B cell (primary cell): ENCODE measurements around the gene RNF183. TPM values are rescaled to one million over a fixed set of nuclear protein-coding genes. Genes with fewer than 3 reads are reported as not detected.

Experiments used
- ATAC-seq: fragments of 200-7000 bp; cut with Tn5 transposase; one replicate; pipeline ENCODE4 v1.10.0; 2021; ENCODE audit warnings: low read depth, mild to moderate bottlenecking, moderate number of reproducible peaks, moderate library complexity
- CTCF ChIA-PET: fragments of 350-600 bp; sonication (Branson Sonifier 250); formaldehyde crosslinking; loops from one replicate; lab custom pipeline; 2021; ENCODE audit warnings: antibody characterized with exemption, inconsistent platforms; lab: Charles Lee
- POLR2A ChIA-PET: fragments of 350-600 bp; sonication (Branson Sonifier 250); formaldehyde crosslinking; loops from one replicate; lab custom pipeline; 2021; ENCODE audit warnings: antibody characterized with exemption; lab: Charles Lee
- DNase-seq: peaks from one replicate; pipeline ENCODE4 v3.0.0; 2013
- H2AFZ ChIP-seq: 2 replicates; pipeline ENCODE4 v1.6.1; 2012; ENCODE audit warnings: mild to moderate bottlenecking, low read depth, low read length; ENCODE audit not compliant: insufficient read depth, poor library complexity, severe bottlenecking
- H3K27ac ChIP-seq, 2 donors: 1 replicate in 1 of 2; 2 replicates in 1 of 2; pipeline ENCODE4 v1.5.1; 2012 to 2013; ENCODE audit warnings: low read length in 2 of 2, mild to moderate bottlenecking in 2 of 2, moderate library complexity in 1 of 2
- H3K27me3 ChIP-seq, 4 experiments: fragments of 200-600 bp in 1 of 4; sonication (generic) in 1 of 4; replicated peaks in 1 of 4; 1 replicate in 2 of 4; 2 replicates in 2 of 4; pipeline versions ENCODE4 v1.6.1 to v1.7.0; 2013 to 2016; ENCODE audit warnings: low read length in 3 of 4, mild to moderate bottlenecking in 2 of 4, mixed read lengths in 1 of 4, moderate library complexity in 1 of 4; ENCODE audit not compliant: insufficient read depth in 4 of 4, control insufficient read depth in 3 of 4; ENCODE audit errors: control extremely low read depth in 1 of 4
- H3K36me3 ChIP-seq, 2 experiments: replicated peaks in 1 of 2; 1 replicate in 1 of 2; 2 replicates in 1 of 2; pipeline versions ENCODE4 v1.6.1 to v1.7.1; 2013; ENCODE audit warnings: low read length in 1 of 2; ENCODE audit not compliant: insufficient read depth in 2 of 2, control insufficient read depth in 1 of 2; ENCODE audit errors: control extremely low read depth in 1 of 2, extremely low read depth in 1 of 2
- H3K4me1 ChIP-seq, 2 donors: fragments of 200-600 bp in 1 of 2; sonication (generic) in 1 of 2; 1 replicate in 1 of 2; 2 replicates in 1 of 2; pipeline versions ENCODE4 v1.5.1 to v1.6.1; 2013 to 2017; ENCODE audit warnings: low read length in 2 of 2; ENCODE audit not compliant: control insufficient read depth in 2 of 2, insufficient read depth in 2 of 2
- H3K4me2 ChIP-seq: replicated peaks from 2 replicates; pipeline ENCODE3; 2012; ENCODE audit warnings: mild to moderate bottlenecking, low read depth, low read length; ENCODE audit not compliant: poor library complexity, severe bottlenecking
- H3K4me3 ChIP-seq, 5 experiments: fragments of 200-600 bp in 1 of 5; sonication (generic) in 1 of 5; 1 replicate in 3 of 5; 2 replicates in 2 of 5; pipeline versions ENCODE4 v1.5.1 to v1.7.0; 2011 to 2016; ENCODE audit warnings: low read length in 4 of 5, mild to moderate bottlenecking in 4 of 5, low read depth in 2 of 5, control low read depth in 1 of 5, moderate library complexity in 1 of 5; ENCODE audit not compliant: insufficient read depth in 1 of 5; ENCODE audit errors: control extremely low read depth in 1 of 5, extremely low read depth in 1 of 5
- H3K79me2 ChIP-seq: fragments of 200-600 bp; sonication (generic); one replicate; pipeline ENCODE4 v1.6.0; 2016; ENCODE audit warnings: low read length; ENCODE audit not compliant: control insufficient read depth, insufficient read depth
- H3K9ac ChIP-seq: fragments of 200-600 bp; sonication (generic); 2 replicates; pipeline ENCODE4 v1.6.1; 2017; ENCODE audit warnings: mild to moderate bottlenecking, low read length, moderate library complexity
- H3K9me3 ChIP-seq, 3 donors: one replicate each; pipeline versions ENCODE4 v1.6.1 to v1.7.1; 2013; ENCODE audit warnings: low read length in 2 of 3; ENCODE audit not compliant: control insufficient read depth in 2 of 3, insufficient read depth in 1 of 3; ENCODE audit errors: control extremely low read depth in 1 of 3
- H4K20me1 ChIP-seq: 2 replicates; pipeline ENCODE4 v1.6.0; 2012; ENCODE audit warnings: mild to moderate bottlenecking, low read length; ENCODE audit not compliant: insufficient read depth, control insufficient read depth, poor library complexity, severe bottlenecking
- H3K27ac Mint-ChIP-seq: one replicate; pipeline ENCODE4 v1.8.0; 2021; ENCODE audit warnings: mixed read lengths
- H3K27me3 Mint-ChIP-seq: one replicate; pipeline ENCODE4 v1.8.0; 2021; ENCODE audit warnings: mixed read lengths
- H3K4me1 Mint-ChIP-seq: one replicate; pipeline ENCODE4 v1.8.0; 2021; ENCODE audit warnings: mixed read lengths
- H3K4me3 Mint-ChIP-seq: one replicate; pipeline ENCODE4 v1.8.0; 2021; ENCODE audit warnings: mixed read lengths
- H3K9me3 Mint-ChIP-seq: one replicate; pipeline ENCODE4 v1.8.0; 2022; ENCODE audit warnings: mixed read lengths; ENCODE audit not compliant: insufficient read depth
- CTCF ChIP-seq: fragments of 200-600 bp; IDR thresholded peaks from one replicate; pipeline ENCODE4 v1.8.0; 2022; ENCODE audit warnings: antibody characterized with exemption, mild to moderate bottlenecking
- EZH2 ChIP-seq: IDR thresholded peaks from 2 replicates; pipeline ENCODE4 v1.6.1; 2012; ENCODE audit warnings: borderline replicate concordance, low read depth, mild to moderate bottlenecking, moderate library complexity, low read length; ENCODE audit not compliant: insufficient read depth, poor library complexity, severe bottlenecking
- WGBS: methylation state at CpG from one replicate; pipeline ENCODE4 v1.1.5; 2013; ENCODE audit warnings: missing lambda C conversion rate; ENCODE audit not compliant: insufficient coverage; 5-methylcytosine and 5-hydroxymethylcytosine counted together
- intact Hi-C: fragments of 100-400 bp; cut with micrococcal nuclease; formaldehyde crosslinking; loops from one replicate; pipeline ENCODE4 v1.10.0; 2022
- polyA plus RNA-seq: library from polyadenylated mRNA; depleted of rRNA; stranded (reverse); fragments of >200 nt; gene quantifications from 2 replicates; pipeline ENCODE4 v1.2.3, GENCODE V29; 2012
- total RNA-seq, 2 donors: library from RNA; stranded (reverse); fragments of 120-200 nt in 1 of 2; gene quantifications; 1 replicate in 1 of 2; 2 replicates in 1 of 2; pipeline versions ENCODE4 v1.2.3 to v1.2.4, GENCODE V29; 2013 to 2022

The RNF183 gene
- total and polyA plus RNA-seq, 2 donors (not counting 1 experiment from before 2014, with no cell fraction given) = 0.04 TPM; not detected in 1

GRCh38 chr9:113317777-113318176 is 14.6 kb upstream of the RNF183 start:
- H3K4me3 ChIP-seq = no peak overlapping the region

GRCh38 chr9:113316030-113316429 is 12.9 kb upstream of the RNF183 start:
- no peak for DNase-seq
- no peak for ATAC-seq
- H2AFZ ChIP-seq = no peak overlapping the region
- no peak overlapping the region for H3K4me2 ChIP-seq
- CTCF ChIA-PET = interaction anchor here (1.0 kb wide), 1 partner anchor 342 kb away, joined by 3 read pairs; no protein-coding TSS in a partner anchor
- Mint-ChIP-seq H3K27me3 (peaks cover 9% of the 10 kb centered on the region), H3K27ac (no peak overlapping the region), H3K4me1 (no peaks in the 10 kb centered on the region), H3K4me3 (no peak overlapping the region), H3K9me3 (no peaks in the 10 kb centered on the region)
- no peak overlapping the region for H3K4me3 ChIP-seq
- H3K36me3 ChIP-seq = no peaks in the 10 kb centered on the region
- no peaks in the 10 kb centered on the region for H3K27me3 ChIP-seq
- H3K9ac ChIP-seq = no peak overlapping the region
- no peaks in the 10 kb centered on the region for H4K20me1 ChIP-seq
- no peaks in the 10 kb centered on the region for H3K4me1 ChIP-seq
- WGBS = 94% methylated on average over 3 of the region's 4 CpGs
- POLR2A ChIA-PET = no interaction called here
- intact Hi-C loops = no loop called here
- H3K9me3 ChIP-seq = no peaks in the 10 kb centered on the region
- TF ChIP-seq EZH2 (no peak), CTCF (no peak)
- no peaks in the 10 kb centered on the region for H3K79me2 ChIP-seq
- H3K27ac ChIP-seq = no peak overlapping the region

More at GRCh38 chr9:113317777-113318176, 14.6 kb upstream of the RNF183 start:
- ChIA-PET POLR2A (no interaction called here), CTCF (interaction anchor here (1.3 kb wide), 1 partner anchor 9 kb away, joined by 3 read pairs; no protein-coding TSS in a partner anchor)
- Mint-ChIP-seq H3K4me1 (no peaks in the 10 kb centered on the region), H3K27me3 (peaks cover 9% of the 10 kb centered on the region), H3K27ac (no peak overlapping the region), H3K4me3 (no peak overlapping the region), H3K9me3 (no peaks in the 10 kb centered on the region)
- intact Hi-C loops = no loop called here
- Histone ChIP-seq H3K4me2 (no peak overlapping the region), H2AFZ (no peak overlapping the region), H3K27me3 (no peaks in the 10 kb centered on the region), H3K36me3 (no peaks in the 10 kb centered on the region), H3K9ac (no peak overlapping the region), H3K79me2 (no peaks in the 10 kb centered on the region), H3K4me1 (no peaks in the 10 kb centered on the region), H4K20me1 (no peaks in the 10 kb centered on the region), H3K27ac (no peak overlapping the region), H3K9me3 (no peaks in the 10 kb centered on the region)
- DNase-seq = no peak
- WGBS = no CpG with 5 or more reads among the region's 2 CpGs
- ATAC-seq = no peak
- TF ChIP-seq CTCF (no peak), EZH2 (no peak)
